PC-3 (cell line): ENCODE measurements around the gene TNRC6C. TPM values are rescaled to one million over a fixed set of nuclear protein-coding genes. Genes with fewer than 3 reads are reported as not detected.

ENCODE experiments used
- ATAC-seq: fragments of 200-7000 bp; cut with Tn5 transposase; 2 replicates; pipeline ENCODE4 v1.9.1; 2020; ENCODE audit warnings: mild to moderate bottlenecking, moderate library complexity
- BruUV-seq: library from RNA; stranded (reverse); fragments of 400-500 nt; replicated peaks from 2 replicates; lab custom pipeline; 2021; lab: Mats Ljungman, UMichigan
- CTCF ChIA-PET: fragments of 300-600 bp; sonication (Branson Sonifier 250); formaldehyde crosslinking; loops from one replicate; lab custom pipeline; 2022; ENCODE audit warnings: antibody characterized with exemption; lab: Charles Lee
- POLR2A ChIA-PET: fragments of 300-600 bp; sonication (Branson Sonifier 250); formaldehyde crosslinking; loops from one replicate; lab custom pipeline; 2022; ENCODE audit warnings: antibody characterized with exemption; ENCODE audit not compliant: unreplicated experiment; lab: Charles Lee
- DNase-seq: peaks from one replicate; pipeline ENCODE4 v3.0.0-alpha.2; 2015
- H2AFZ ChIP-seq: fragments of 300-600 bp; sonication (generic); 2 replicates; pipeline ENCODE4 v1.6.0; 2016; ENCODE audit warnings: antibody characterized with exemption, low read length
- H3F3A ChIP-seq: fragments of 300-600 bp; sonication (generic); one replicate; pipeline ENCODE4 v1.6.0; 2017; ENCODE audit warnings: antibody characterized with exemption, low read length, control low read depth, mild to moderate bottlenecking; ENCODE audit not compliant: unreplicated experiment
- H3K27ac ChIP-seq: fragments of 300-600 bp; sonication (generic); 2 replicates; pipeline ENCODE4 v1.5.1; 2016; ENCODE audit warnings: mild to moderate bottlenecking, low read length
- H3K27me3 ChIP-seq: fragments of 300-600 bp; sonication (generic); 2 replicates; pipeline ENCODE4 v1.6.1; 2016; ENCODE audit warnings: low read length, mixed read lengths
- H3K36me3 ChIP-seq: fragments of 300-600 bp; sonication (generic); 2 replicates; pipeline ENCODE4 v1.6.1; 2016; ENCODE audit warnings: low read depth, mixed run types, low read length, mixed read lengths
- H3K4me1 ChIP-seq: fragments of 300-600 bp; sonication (generic); 2 replicates; pipeline ENCODE4 v1.5.1; 2016; ENCODE audit warnings: low read length; ENCODE audit not compliant: insufficient read depth
- H3K4me2 ChIP-seq: fragments of 300-600 bp; sonication (generic); 2 replicates; pipeline ENCODE4 v1.6.0; 2016; ENCODE audit warnings: low read length
- H3K4me3 ChIP-seq: fragments of 300-600 bp; sonication (generic); 2 replicates; pipeline ENCODE4 v1.5.1; 2016; ENCODE audit warnings: mild to moderate bottlenecking, low read length, mixed read lengths
- H3K79me2 ChIP-seq: fragments of 300-600 bp; sonication (generic); 2 replicates; pipeline ENCODE4 v1.6.1; 2017; ENCODE audit warnings: low read length, mixed read lengths
- H3K9ac ChIP-seq: fragments of 300-600 bp; sonication (generic); 2 replicates; pipeline ENCODE4 v1.6.0; 2016; ENCODE audit warnings: mild to moderate bottlenecking, low read length
- H3K9me2 ChIP-seq: fragments of 300-600 bp; sonication (generic); replicated peaks from 2 replicates; pipeline ENCODE4 v1.6.1; 2016; ENCODE audit warnings: mixed run types, low read length, mixed read lengths
- H3K9me3 ChIP-seq: fragments of 300-600 bp; sonication (generic); 2 replicates; pipeline ENCODE4 v1.6.1; 2016; ENCODE audit warnings: low read length, mixed read lengths
- H4K20me1 ChIP-seq: fragments of 300-600 bp; sonication (generic); 2 replicates; pipeline ENCODE4 v1.6.1; 2016; ENCODE audit warnings: low read length, mixed read lengths
- CTCF ChIP-seq: fragments of 300-600 bp; sonication (generic); conservative IDR thresholded peaks from 2 replicates; pipeline ENCODE4 v1.5.1; 2017; ENCODE audit warnings: antibody characterized with exemption, low read depth, mild to moderate bottlenecking, low read length
- EZH2 ChIP-seq: fragments of 300-600 bp; sonication (generic); IDR thresholded peaks from one replicate; pipeline ENCODE4 v1.6.1; 2017; ENCODE audit warnings: antibody characterized with exemption, mild to moderate bottlenecking, low read length; ENCODE audit not compliant: unreplicated experiment
- EZH2phosphoT487 ChIP-seq: fragments of 300-600 bp; sonication (generic); IDR thresholded peaks from 2 replicates; pipeline ENCODE4 v1.6.1; 2018; ENCODE audit warnings: mild to moderate bottlenecking, antibody characterized with exemption, low read length, borderline replicate concordance
- intact Hi-C: fragments of 100-400 bp; cut with micrococcal nuclease; formaldehyde crosslinking; loops from 2 replicates; pipeline ENCODE4 v1.9.0; 2023
- total RNA-seq: library from RNA; depleted of rRNA; stranded (reverse); fragments of >200 nt; gene quantifications from 2 replicates; pipeline ENCODE4 v1.2.3, GENCODE V29; 2014

The TNRC6C gene
- total RNA-seq, 1 experiment from 2014 or later = 5.3 TPM

GRCh38 chr17:78026381-78026780, 67.9 kb downstream of the TNRC6C start:
- Histone ChIP-seq H3K9ac (no peak overlapping the region), H2AFZ (no peak overlapping the region), H3K9me3 (no peaks in the 10 kb centered on the region), H3K4me1 (no peaks in the 10 kb centered on the region), H4K20me1 (no peaks in the 10 kb centered on the region), H3F3A (no peaks in the 10 kb centered on the region), H3K27me3 (no peaks in the 10 kb centered on the region), H3K36me3 (no peaks in the 10 kb centered on the region), H3K9me2 (no peaks in the 10 kb centered on the region), H3K4me3 (no peak overlapping the region), H3K79me2 (no peaks in the 10 kb centered on the region), H3K4me2 (no peak overlapping the region), H3K27ac (no peak overlapping the region)
- TF ChIP-seq EZH2phosphoT487 (no peak), CTCF (no peak), EZH2 (no peak)
- POLR2A ChIA-PET = interaction anchor here (0.6 kb wide), 1 partner anchor 14 kb away, joined by 5 read pairs; no protein-coding TSS in a partner anchor
- intact Hi-C loops = no loop called here
- ATAC-seq (no peak), DNase-seq (no peak)
- CTCF ChIA-PET = no interaction called here
- no TSS peak for BruUV-seq

- TF ChIP-seq EZH2 = no peak
- no peak for TF ChIP-seq CTCF
- TF ChIP-seq EZH2phosphoT487 = no peak
- Histone ChIP-seq H3K4me3 (no peak overlapping the region), H3K27ac (no peak overlapping the region), H3K4me1 (peaks cover 4% of the 10 kb centered on the region), H3F3A (no peaks in the 10 kb centered on the region), H4K20me1 (no peaks in the 10 kb centered on the region), H3K4me2 (no peak overlapping the region), H2AFZ (no peak overlapping the region), H3K36me3 (no peaks in the 10 kb centered on the region), H3K9ac (no peak overlapping the region), H3K9me3 (no peaks in the 10 kb centered on the region), H3K27me3 (no peaks in the 10 kb centered on the region), H3K9me2 (no peaks in the 10 kb centered on the region), H3K79me2 (no peaks in the 10 kb centered on the region)
- no peak for DNase-seq
- CTCF ChIA-PET = interaction anchor here (0.7 kb wide), 1 partner anchor 101 kb away, joined by 4 read pairs; no protein-coding TSS in a partner anchor
- no peak for ATAC-seq
- no TSS peak for BruUV-seq
- intact Hi-C loops = no loop called here
- POLR2A ChIA-PET = no interaction called here
These were observed 68.6 kb downstream of the TNRC6C start for GRCh38 chr17:78027121-78027520.

GRCh38 chr17:78029697-78030096, 71.2 kb downstream of the TNRC6C start:
- Histone ChIP-seq H3K9ac (no peak overlapping the region), H3K4me3 (no peak overlapping the region), H3K79me2 (no peaks in the 10 kb centered on the region), H3K9me2 (no peaks in the 10 kb centered on the region), H3F3A (no peaks in the 10 kb centered on the region), H2AFZ (no peak overlapping the region), H3K27ac (no peak overlapping the region), H3K4me1 (peaks cover 12% of the 10 kb centered on the region), H4K20me1 (no peaks in the 10 kb centered on the region), H3K9me3 (no peaks in the 10 kb centered on the region), H3K4me2 (no peak overlapping the region), H3K27me3 (no peaks in the 10 kb centered on the region), H3K36me3 (no peaks in the 10 kb centered on the region)
- DNase-seq (no peak), ATAC-seq (no peak)
- ChIA-PET POLR2A (interaction anchor here (0.6 kb wide), 1 partner anchor 160 kb away, joined by 7 read pairs; no protein-coding TSS in a partner anchor), CTCF (interaction anchor here (0.6 to 0.7 kb wide), 2 partner anchors 12 to 198 kb away, joined by 3 to 9 read pairs; no protein-coding TSS in a partner anchor)
- TF ChIP-seq CTCF (no peak), EZH2 (no peak), EZH2phosphoT487 (no peak)
- intact Hi-C loops = no loop called here
- BruUV-seq = no TSS peak
